GM23338 (cell line): ENCODE results near the gene PCDHB15. TPM values are rescaled to one million over a fixed set of nuclear protein-coding genes. Genes with fewer than 3 reads are reported as not detected.
"Not testable (repeated sequence)": the region's sequence is repeated elsewhere in the genome, so short reads cannot be mapped to it uniquely, and the experiment has no call there.

Experiments used
- ATAC-seq: fragments of 200-7000 bp; cut with Tn5 transposase; 3 replicates; pipeline ENCODE4 v1.9.1; 2020
- DNase-seq: peaks from one replicate; pipeline ENCODE4 v3.0.0-alpha.2; 2015; ENCODE audit warnings: low spot score
- H2AFZ ChIP-seq: fragments of 200-600 bp; sonication (generic); 2 replicates; pipeline ENCODE4 v1.8.0; 2016; ENCODE audit warnings: antibody characterized with exemption, mild to moderate bottlenecking, moderate library complexity
- H3F3A ChIP-seq: fragments of 200-600 bp; sonication (generic); replicated peaks from 2 replicates; pipeline ENCODE4 v1.8.0; 2017; ENCODE audit warnings: antibody characterized with exemption, mixed run types, low read depth
- H3K27ac ChIP-seq: fragments of 200-600 bp; sonication (generic); 2 replicates; pipeline ENCODE4 v1.6.1; 2016; ENCODE audit warnings: low read depth
- H3K27me3 ChIP-seq: fragments of 200-600 bp; sonication (generic); 2 replicates; pipeline ENCODE4 v1.8.0; 2016; ENCODE audit warnings: mild to moderate bottlenecking, mixed run types, moderate library complexity; ENCODE audit not compliant: insufficient read depth
- H3K36me3 ChIP-seq: fragments of 200-600 bp; sonication (generic); 2 replicates; pipeline ENCODE4 v1.8.0; 2016; ENCODE audit warnings: mild to moderate bottlenecking; ENCODE audit not compliant: insufficient read depth
- H3K4me1 ChIP-seq: fragments of 200-600 bp; sonication (generic); 2 replicates; pipeline ENCODE4 v1.8.0; 2016; ENCODE audit warnings: mild to moderate bottlenecking, moderate library complexity; ENCODE audit not compliant: insufficient read depth
- H3K4me2 ChIP-seq: fragments of 200-600 bp; sonication (generic); 2 replicates; pipeline ENCODE4 v1.7.1; 2017; ENCODE audit warnings: mixed run types
- H3K4me3 ChIP-seq: fragments of 200-600 bp; sonication (generic); 2 replicates; pipeline ENCODE4 v1.6.1; 2016; ENCODE audit warnings: mixed run types
- H3K79me2 ChIP-seq: fragments of 200-600 bp; sonication (generic); replicated peaks from 2 replicates; pipeline ENCODE4 v1.8.0; 2017; ENCODE audit warnings: mild to moderate bottlenecking; ENCODE audit not compliant: insufficient read depth
- H3K9me2 ChIP-seq: fragments of 200-600 bp; sonication (generic); 2 replicates; pipeline ENCODE4 v1.8.0; 2017; ENCODE audit not compliant: insufficient read depth
- H4K20me1 ChIP-seq: fragments of 200-600 bp; sonication (generic); replicated peaks from 2 replicates; pipeline ENCODE4 v1.8.0; 2017; ENCODE audit warnings: mild to moderate bottlenecking; ENCODE audit not compliant: insufficient read depth
- H3K27ac Mint-ChIP-seq: 2 replicates; pipeline ENCODE4 v1.8.0; 2020; ENCODE audit warnings: inconsistent platforms, mild to moderate bottlenecking, moderate library complexity, mixed read lengths
- H3K27me3 Mint-ChIP-seq: 3 replicates; pipeline ENCODE4 v1.8.0; 2022; ENCODE audit warnings: low read depth, mild to moderate bottlenecking, moderate library complexity, mixed read lengths, inconsistent platforms; ENCODE audit not compliant: insufficient read depth, poor library complexity
- H3K36me3 Mint-ChIP-seq: 3 replicates; pipeline ENCODE4 v1.8.0; 2021; ENCODE audit warnings: low read depth, mild to moderate bottlenecking, inconsistent platforms, moderate library complexity, mixed read lengths
- H3K4me1 Mint-ChIP-seq: 3 replicates; pipeline ENCODE4 v1.8.0; 2020; ENCODE audit warnings: mild to moderate bottlenecking, inconsistent platforms, mixed read lengths
- H3K4me3 Mint-ChIP-seq: 3 replicates; pipeline ENCODE4 v1.8.0; 2021; ENCODE audit warnings: moderate library complexity, mild to moderate bottlenecking, inconsistent platforms, mixed read lengths
- H3K9me3 Mint-ChIP-seq: 3 replicates; pipeline ENCODE4 v1.8.0; 2020; ENCODE audit warnings: moderate library complexity, mild to moderate bottlenecking, inconsistent platforms, mixed read lengths
- CTCF ChIP-seq, 2 experiments: fragments of 200-600 bp in 1 of 2; sonication (generic) in 1 of 2; conservative IDR thresholded peaks; 2 replicates each; pipeline versions ENCODE4 v1.5.1 to v1.6.1; 2016 to 2017; ENCODE audit warnings: antibody characterized with exemption in 2 of 2, low read depth in 2 of 2, mild to moderate bottlenecking in 2 of 2, moderate library complexity in 1 of 2
- NANOG ChIP-seq: IDR thresholded peaks from 2 replicates; pipeline ENCODE4 v1.6.1; 2016; ENCODE audit warnings: antibody characterized with exemption, borderline replicate concordance
- polyA plus RNA-seq: library from polyadenylated mRNA; unstranded; fragments of >200 nt; fragmentation: Nextera tagmentation; extraction: Ambion mirVana; gene quantifications from 2 replicates; pipeline ENCODE4 v1.2.1, GENCODE V29; 2016
- total RNA-seq: library from RNA; depleted of rRNA; stranded (reverse); fragments of >200 nt; shearing (Covaris generic); gene quantifications from 2 replicates; pipeline ENCODE4 v1.2.3, GENCODE V29; 2014

PCDHB15 gene
- total and polyA plus RNA-seq, 2 experiments from 2014 or later = 4.9 to 12.1 TPM

GRCh38 chr5:141223112-141223783 is 21.9 kb upstream of the PCDHB15 start, which contains the start of gene PCDHB14:
Gene PCDHB14, plus strand, starts transcription at chr5:141223343. Its CDS starts 163 bp downstream, at chr5:141223506.
- H2AFZ ChIP-seq = peak within 1 kb of the TSS; percentile 14; the same call in 1 of the 2 replicates
- no peaks in the 10 kb centered on the region for H3K36me3 ChIP-seq
- no peaks in the 10 kb centered on the region for H4K20me1 ChIP-seq
- Mint-ChIP-seq H3K9me3 (peaks cover 14% of the 10 kb centered on the region), H3K36me3 (peaks cover 18% of the 10 kb centered on the region), H3K27ac (no peak within 1 kb of the TSS), H3K4me3 (peak within 1 kb of the TSS; percentile 65), H3K4me1 (peaks cover 10% of the 10 kb centered on the region), H3K27me3 (peaks cover 2% of the 10 kb centered on the region)
- peak within 1 kb of the TSS; percentile 50 for H3K4me2 ChIP-seq
- H3F3A ChIP-seq = no peaks in the 10 kb centered on the region
- peak within 1 kb of the TSS; percentile 19 for H3K4me3 ChIP-seq
- no peaks in the 10 kb centered on the region for H3K4me1 ChIP-seq
- peak; percentile 100 for ATAC-seq
- no peaks in the 10 kb centered on the region for H3K9me2 ChIP-seq
- no peak within 1 kb of the TSS for H3K27ac ChIP-seq
- DNase-seq = peak; percentile 91
- H3K27me3 ChIP-seq = no peaks in the 10 kb centered on the region
- H3K79me2 ChIP-seq = no peaks in the 10 kb centered on the region
- TF ChIP-seq CTCF (conservative IDR thresholded peaks at IDR 0.05; ENCODE audit: low read depth in 2 of 2) (peak; percentile 75 to 85), NANOG (no peak)

GRCh38 chr5:141224844-141225243 is 20.4 kb upstream of the PCDHB15 start:
- not testable (repeated sequence) for H3K9me2 ChIP-seq, H3K4me3 Mint-ChIP-seq

GRCh38 chr5:141225421-141225820 is 19.8 kb upstream of the PCDHB15 start:
- not testable (repeated sequence) for ATAC-seq, H3F3A ChIP-seq, H3K27ac ChIP-seq, H3K27me3 Mint-ChIP-seq, H3K27ac Mint-ChIP-seq, DNase-seq, H3K9me2 ChIP-seq, H3K4me2 ChIP-seq, H3K4me1 ChIP-seq, H2AFZ ChIP-seq, H3K36me3 ChIP-seq, H3K4me3 ChIP-seq, H3K4me1 Mint-ChIP-seq, H4K20me1 ChIP-seq, H3K4me3 Mint-ChIP-seq, H3K27me3 ChIP-seq, H3K79me2 ChIP-seq
- peaks cover 17% of the 10 kb centered on the region for H3K9me3 Mint-ChIP-seq
- H3K36me3 Mint-ChIP-seq = peaks cover 18% of the 10 kb centered on the region

More at GRCh38 chr5:141224844-141225243, 20.4 kb upstream of the PCDHB15 start:
- not testable (repeated sequence) for H3K4me2 ChIP-seq, H3K27me3 ChIP-seq, ATAC-seq, H3K27me3 Mint-ChIP-seq, H3K27ac Mint-ChIP-seq, H3K4me3 ChIP-seq, H3K36me3 ChIP-seq, H3K79me2 ChIP-seq, H3K4me1 ChIP-seq, H2AFZ ChIP-seq, H3K4me1 Mint-ChIP-seq, H3F3A ChIP-seq, H3K27ac ChIP-seq, H4K20me1 ChIP-seq, DNase-seq
- Mint-ChIP-seq H3K36me3 (peaks cover 18% of the 10 kb centered on the region), H3K9me3 (peaks cover 14% of the 10 kb centered on the region)
